DND-41 (cell line): ENCODE results near the gene SMURF2.

Source experiments
- CTCF ChIP-seq: IDR thresholded peaks from 2 replicates; pipeline ENCODE4 v1.5.1; 2012; ENCODE audit warnings: borderline replicate concordance, low read length, moderate library complexity, mild to moderate bottlenecking; ENCODE audit not compliant: poor library complexity, severe bottlenecking; ENCODE audit errors: extremely low read depth
- EZH2 ChIP-seq: IDR thresholded peaks from 3 replicates; pipeline ENCODE4 v1.6.1; 2012; ENCODE audit warnings: borderline replicate concordance, low read depth, mild to moderate bottlenecking, moderate library complexity, low read length, inconsistent platforms; ENCODE audit not compliant: severe bottlenecking

GRCh38 chr17:64689106-64689505 lies 27.0 kb upstream of the SMURF2 start:
- no peak for TF ChIP-seq CTCF
- TF ChIP-seq EZH2, result no peak
